Measurements from ENCODE around the gene VAMP2. TPM values are rescaled to one million over a fixed set of nuclear protein-coding genes. Genes with fewer than 3 reads are reported as not detected.

VAMP2 gene
- total RNA-seq, 1 donor from 2014 or later = 46.4 TPM

DNA sequence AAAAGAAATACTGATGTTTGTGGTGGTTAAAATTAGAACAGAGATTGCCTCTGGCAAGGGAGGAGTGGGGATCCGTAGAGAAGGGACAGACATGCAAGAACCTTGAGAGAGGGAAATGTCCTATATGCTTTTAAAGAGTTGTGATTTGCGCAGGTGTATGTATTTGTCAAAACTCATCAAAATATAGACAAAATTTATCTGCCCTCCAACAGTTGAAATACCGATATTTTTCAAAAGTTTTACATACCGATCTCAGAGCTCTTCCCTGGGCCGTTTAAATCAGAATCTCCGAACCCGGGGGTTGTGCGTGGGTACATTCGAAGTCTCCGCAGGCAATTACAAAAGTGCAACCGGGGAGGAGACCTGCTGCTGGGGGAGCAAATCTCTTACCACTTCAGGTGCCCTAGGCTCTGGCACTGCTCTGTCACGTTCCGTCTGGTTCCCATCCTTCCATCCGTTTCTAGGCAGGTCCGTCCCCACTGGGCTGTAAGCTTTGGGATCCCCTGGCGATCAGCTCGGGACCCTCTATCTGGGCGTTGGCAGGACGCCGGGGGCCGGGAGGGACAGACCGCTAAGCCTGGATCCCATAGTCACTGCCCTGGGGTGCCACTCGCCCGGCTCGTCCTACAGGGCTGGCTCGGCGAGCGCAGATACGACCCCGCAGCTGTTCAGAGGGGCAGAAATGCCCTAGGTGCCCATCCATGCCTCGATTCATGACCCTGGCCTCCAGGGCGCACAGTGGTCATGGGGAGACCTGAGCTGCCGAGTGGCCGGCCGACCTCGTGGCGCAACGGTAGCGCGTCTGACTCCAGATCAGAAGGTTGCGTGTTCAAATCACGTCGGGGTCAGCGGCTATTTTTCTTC lies 23.1 kb upstream of the VAMP2 start:
- no peak overlapping the region for H3K4me3 Mint-ChIP-seq (ENCODE audit: low read depth)
- no peak for TF ChIP-seq CTCF (IDR thresholded peaks at IDR 0.05; ENCODE audit: unreplicated experiment)
- H3K36me3 Mint-ChIP-seq (ENCODE audit: insufficient read depth) = no peaks in the 10 kb centered on the region
- peak; percentile 96 for DNase-seq (ENCODE audit: low spot score, unreplicated experiment)
- H3K27me3 Mint-ChIP-seq = peaks cover 7% of the 10 kb centered on the region
- H3K27ac Mint-ChIP-seq = no peak overlapping the region
- no peaks in the 10 kb centered on the region for H3K9me3 Mint-ChIP-seq (ENCODE audit: low read depth)
- peaks cover 1% of the 10 kb centered on the region for H3K4me1 Mint-ChIP-seq (ENCODE audit: low read depth)

GRCh38 chr17:8176998-8177731 lies 14.4 kb upstream of the VAMP2 start:
- peak overlapping the region; percentile 88 for H3K4me3 Mint-ChIP-seq (ENCODE audit: low read depth)
- no peak for TF ChIP-seq CTCF (IDR thresholded peaks at IDR 0.05; ENCODE audit: unreplicated experiment)
- no peak for DNase-seq (ENCODE audit: low spot score, unreplicated experiment)
- H3K4me1 Mint-ChIP-seq (ENCODE audit: low read depth) = peaks cover 34% of the 10 kb centered on the region
- peaks cover 3% of the 10 kb centered on the region for H3K27me3 Mint-ChIP-seq
- no peaks in the 10 kb centered on the region for H3K36me3 Mint-ChIP-seq (ENCODE audit: insufficient read depth)
- peak overlapping the region; percentile 94 for H3K27ac Mint-ChIP-seq
- no peaks in the 10 kb centered on the region for H3K9me3 Mint-ChIP-seq (ENCODE audit: low read depth)

- Mint-ChIP-seq H3K36me3 (ENCODE audit: insufficient read depth) (no peaks in the 10 kb centered on the region), H3K27ac (peak within 1 kb of the TSS; percentile 94), H3K4me1 (ENCODE audit: low read depth) (peaks cover 34% of the 10 kb centered on the region), H3K27me3 (peaks cover 3% of the 10 kb centered on the region), H3K4me3 (ENCODE audit: low read depth) (peak within 1 kb of the TSS; percentile 88), H3K9me3 (ENCODE audit: low read depth) (no peaks in the 10 kb centered on the region)
- TF ChIP-seq CTCF (IDR thresholded peaks at IDR 0.05; ENCODE audit: unreplicated experiment) = no peak
- DNase-seq (ENCODE audit: low spot score, unreplicated experiment) = peak; percentile 73
Observed at GRCh38 chr17:8176197-8176940, 13.6 kb upstream of the VAMP2 start, which contains the start of gene TMEM107. Gene TMEM107 (minus strand): TSS chr17:8176380. CDS start chr17:8176286, 94 bp downstream.

- Mint-ChIP-seq H3K27ac (peak overlapping the region; percentile 94), H3K9me3 (ENCODE audit: low read depth) (no peaks in the 10 kb centered on the region), H3K27me3 (peaks cover under 1% of the 10 kb centered on the region), H3K4me3 (ENCODE audit: low read depth) (peak overlapping the region; percentile 88), H3K36me3 (ENCODE audit: insufficient read depth) (no peaks in the 10 kb centered on the region), H3K4me1 (ENCODE audit: low read depth) (peaks cover 34% of the 10 kb centered on the region)
- no peak for TF ChIP-seq CTCF (IDR thresholded peaks at IDR 0.05; ENCODE audit: unreplicated experiment)
- no peak for DNase-seq (ENCODE audit: low spot score, unreplicated experiment)
Observed at GRCh38 chr17:8175795-8176196, 13.0 kb upstream of the VAMP2 start.

DNA sequence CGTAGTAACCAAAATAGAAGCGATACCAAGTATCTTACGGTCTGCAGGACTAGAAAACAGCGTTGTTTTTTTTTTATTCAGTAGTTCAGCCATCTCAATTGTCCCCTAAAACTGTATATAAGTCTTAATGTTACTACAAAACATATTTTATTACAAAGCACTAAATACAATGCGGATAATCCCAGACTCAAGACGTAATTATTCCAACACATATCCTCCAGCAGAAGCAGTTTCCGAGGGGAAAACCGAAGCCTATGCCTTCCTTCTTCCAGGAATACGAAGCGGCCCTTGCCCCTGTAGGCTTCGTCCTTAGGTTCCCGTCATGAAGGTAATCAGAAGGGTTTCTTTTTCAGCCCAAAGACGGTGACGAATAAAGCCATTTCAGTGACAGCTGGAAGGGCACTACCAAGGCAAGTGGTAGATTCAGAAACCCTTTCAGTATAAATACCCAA lies 11.1 kb upstream of the VAMP2 start:
- no peak for TF ChIP-seq CTCF (IDR thresholded peaks at IDR 0.05; ENCODE audit: unreplicated experiment)
- peak overlapping the region; percentile 100 for H3K27ac Mint-ChIP-seq
- DNase-seq (ENCODE audit: low spot score, unreplicated experiment) = no peak
- no peaks in the 10 kb centered on the region for H3K36me3 Mint-ChIP-seq (ENCODE audit: insufficient read depth)
- no peaks in the 10 kb centered on the region for H3K9me3 Mint-ChIP-seq (ENCODE audit: low read depth)
- peaks cover 34% of the 10 kb centered on the region for H3K4me1 Mint-ChIP-seq (ENCODE audit: low read depth)
- H3K4me3 Mint-ChIP-seq (ENCODE audit: low read depth) = peak overlapping the region; percentile 86
- H3K27me3 Mint-ChIP-seq = no peaks in the 10 kb centered on the region
